A673 (cell line): ENCODE results near the gene TTL. TPM values are rescaled to one million over a fixed set of nuclear protein-coding genes. Genes with fewer than 3 reads are reported as not detected.
"Not testable (repeated sequence)": the region's sequence is repeated elsewhere in the genome, so short reads cannot be mapped to it uniquely, and the experiment has no call there.

ENCODE experiments used
- BruUV-seq: library from RNA; stranded (reverse); fragments of 400-500 nt; replicated peaks from 2 replicates; lab custom pipeline; 2021; lab: Mats Ljungman, UMichigan
- CTCF ChIA-PET: fragments of 300-600 bp; sonication (Branson Sonifier 250); formaldehyde crosslinking; loops from one replicate; lab custom pipeline; 2022; ENCODE audit warnings: antibody characterized with exemption; lab: Charles Lee
- POLR2A ChIA-PET: fragments of 300-600 bp; sonication (Branson Sonifier 250); formaldehyde crosslinking; loops from one replicate; lab custom pipeline; 2022; ENCODE audit warnings: antibody characterized with exemption; ENCODE audit not compliant: low non-redundant PET; lab: Charles Lee
- DNase-seq: peaks from one replicate; pipeline ENCODE4 v3.0.0-alpha.2; 2015; ENCODE audit warnings: low spot score
- H3K27ac ChIP-seq: fragments of 200-600 bp; sonication (generic); 2 replicates; pipeline ENCODE4 v1.5.1; 2016; ENCODE audit warnings: mixed run types, low read depth, mild to moderate bottlenecking, mixed read lengths, antibody characterized with exemption, low read length; ENCODE audit not compliant: poor library complexity, severe bottlenecking
- H3K27me3 ChIP-seq: fragments of 200-600 bp; sonication (generic); replicated peaks from 2 replicates; pipeline ENCODE4 v1.6.1; 2017; ENCODE audit warnings: mixed run types, low read depth, mild to moderate bottlenecking, mixed read lengths, antibody characterized with exemption, low read length; ENCODE audit not compliant: insufficient read depth, poor library complexity
- H3K36me3 ChIP-seq: fragments of 200-600 bp; sonication (generic); 2 replicates; pipeline ENCODE4 v1.6.1; 2016; ENCODE audit warnings: mixed run types, mild to moderate bottlenecking, mixed read lengths, antibody characterized with exemption, low read length; ENCODE audit not compliant: insufficient read depth, poor library complexity, severe bottlenecking
- H3K4me1 ChIP-seq: fragments of 200-600 bp; sonication (generic); 2 replicates; pipeline ENCODE4 v1.6.1; 2017; ENCODE audit warnings: mixed run types, mild to moderate bottlenecking, mixed read lengths, antibody characterized with exemption, low read length; ENCODE audit not compliant: insufficient read depth, poor library complexity, severe bottlenecking
- H3K4me3 ChIP-seq: fragments of 200-600 bp; sonication (generic); 2 replicates; pipeline ENCODE4 v1.5.1; 2016; ENCODE audit warnings: low read depth, mixed run types, mild to moderate bottlenecking, mixed read lengths, low read length; ENCODE audit not compliant: poor library complexity, severe bottlenecking
- H3K9me3 ChIP-seq: fragments of 200-600 bp; sonication (generic); 2 replicates; pipeline ENCODE4 v1.6.1; 2016; ENCODE audit warnings: mixed run types, low read depth, mild to moderate bottlenecking, mixed read lengths, antibody characterized with exemption, low read length; ENCODE audit not compliant: poor library complexity, severe bottlenecking
- CTCF ChIP-seq: fragments of 300-800, 200-600 bp; sonication (generic); conservative IDR thresholded peaks from 2 replicates; pipeline ENCODE4 v1.5.1; 2017; ENCODE audit warnings: low read depth, mild to moderate bottlenecking, antibody characterized with exemption, low read length, moderate library complexity, mixed read lengths
- EZH2 ChIP-seq: fragments of 200-600 bp; sonication (generic); IDR thresholded peaks from 2 replicates; pipeline ENCODE4 v1.6.1; 2017; ENCODE audit warnings: borderline replicate concordance, low read depth, mild to moderate bottlenecking, mixed read lengths, antibody characterized with exemption, low read length; ENCODE audit not compliant: poor library complexity, severe bottlenecking
- intact Hi-C: fragments of 100-400 bp; cut with micrococcal nuclease; formaldehyde crosslinking; loops from one replicate; pipeline ENCODE4 v1.10.0; 2022; ENCODE audit not compliant: unreplicated experiment
- total RNA-seq: library from RNA; stranded (reverse); gene quantifications from 2 replicates; pipeline ENCODE4 v1.2.3, GENCODE V29; 2021

The TTL gene
- total RNA-seq, 1 experiment from 2014 or later, result 146 TPM

DNA sequence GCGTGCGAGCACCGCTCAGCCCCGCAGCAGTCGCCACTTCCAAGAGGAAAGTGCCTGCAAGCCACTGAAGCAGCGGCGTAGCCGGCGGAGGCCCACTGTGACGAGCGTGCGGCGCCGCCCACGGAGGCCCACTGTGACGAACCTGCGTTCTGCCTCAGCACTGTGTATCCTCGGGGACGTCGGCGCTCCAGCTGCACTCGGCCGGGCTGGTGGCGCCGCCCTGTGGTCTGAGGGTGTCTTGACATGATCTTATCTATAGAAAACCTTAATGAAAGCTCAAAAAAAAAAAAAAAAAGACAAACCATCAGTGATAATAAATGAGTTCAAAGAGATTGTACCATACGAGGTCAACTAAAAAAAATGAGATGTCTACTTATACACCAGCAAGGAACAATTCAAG lies 48.5 kb upstream of the TTL start, which contains the start of gene RGPD8:
RGPD8 (minus strand) TSS at position 166 of the 400 bp plus-strand sequence. CDS start 192 bp downstream, outside the sequence.
- peak within 1 kb of the TSS; percentile 47 for H3K27ac ChIP-seq
- H3K4me1 ChIP-seq, H3K36me3 ChIP-seq, H3K27me3 ChIP-seq, H3K9me3 ChIP-seq, BruUV-seq: not testable (repeated sequence)
- TF ChIP-seq CTCF, result peak; percentile 50
- POLR2A ChIA-PET, result interaction anchor here (0.6 kb wide), 1 partner anchor 243 kb away, joined by 9 read pairs; no protein-coding TSS in a partner anchor
- intact Hi-C loops, result loop anchor here (5.0 kb wide), 1 partner anchor 176 kb away; the partner anchor contains the start of gene ZC3H8
- CTCF ChIA-PET, result interaction anchor here (0.6 to 0.7 kb wide), 7 partner anchors 23 to 551 kb away, joined by 3 to 11 read pairs (median 4); no protein-coding TSS in a partner anchor
- peak; percentile 89 for DNase-seq
- peak within 1 kb of the TSS; percentile 49 for H3K4me3 ChIP-seq

DNA sequence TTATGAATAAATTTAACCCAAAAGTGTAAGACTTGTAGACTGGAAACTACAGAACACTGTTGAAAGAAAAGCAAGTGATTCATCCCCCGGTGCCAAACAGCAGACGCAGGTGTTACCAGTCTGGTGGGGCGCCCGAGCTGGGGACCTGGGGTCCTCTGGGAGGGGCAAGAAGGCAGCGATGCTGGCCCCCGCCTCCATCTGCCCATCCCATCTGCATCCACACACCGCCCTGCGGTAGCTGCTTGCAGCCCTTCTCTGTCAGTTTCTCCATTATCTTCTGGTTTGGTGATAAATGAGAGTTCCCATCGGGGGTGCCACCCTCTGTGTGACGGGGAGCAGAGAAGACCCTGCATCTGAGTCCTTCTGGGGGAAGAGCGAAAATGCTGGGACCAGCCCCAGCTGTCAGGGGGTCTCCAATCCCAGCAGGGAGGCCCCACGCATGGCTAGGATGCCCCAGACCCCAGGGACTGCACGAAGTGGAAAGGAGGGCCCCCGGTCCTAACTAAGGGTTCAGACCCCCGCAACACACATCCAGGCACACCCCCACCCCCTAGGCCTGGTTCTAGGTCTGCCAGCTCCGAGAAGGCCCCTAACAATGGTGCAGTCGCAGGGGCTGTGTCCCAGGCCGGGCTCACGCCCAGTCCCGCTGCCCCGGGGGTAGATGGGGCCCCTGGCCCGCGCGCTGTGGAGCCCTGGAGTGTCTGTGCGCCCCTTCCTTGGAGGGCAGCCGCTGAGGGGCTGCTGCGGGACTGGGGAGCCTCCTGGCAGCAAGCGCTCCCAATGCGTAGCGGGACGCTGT lies 47.8 kb upstream of the TTL start:
- BruUV-seq, result no TSS peak
- DNase-seq, result no peak
- Histone ChIP-seq H3K9me3 (no peaks in the 10 kb centered on the region), H3K4me1 (peaks cover 6% of the 10 kb centered on the region), H3K27me3 (no peaks in the 10 kb centered on the region), H3K27ac (no peak overlapping the region), H3K36me3 (no peaks in the 10 kb centered on the region), H3K4me3 (no peak overlapping the region)
- CTCF ChIA-PET, result no interaction called here
- intact Hi-C loops, result loop anchor here (5.0 kb wide), 1 partner anchor 177 kb away; the partner anchor contains the start of gene ZC3H8
- POLR2A ChIA-PET, result no interaction called here
- TF ChIP-seq CTCF (no peak), EZH2 (no peak)

- POLR2A ChIA-PET, H3K36me3 ChIP-seq, DNase-seq, H3K27me3 ChIP-seq, H3K27ac ChIP-seq, BruUV-seq, H3K9me3 ChIP-seq, H3K4me1 ChIP-seq, H3K4me3 ChIP-seq: not testable (repeated sequence)
- CTCF ChIA-PET, result interaction anchor here (0.7 kb wide), 1 partner anchor 386 kb away, joined by 3 read pairs; no protein-coding TSS in a partner anchor
- intact Hi-C loops, result loop anchor here (5.0 kb wide), 1 partner anchor 178 kb away; the partner anchor contains the start of gene ZC3H8
Observed at GRCh38 chr2:112434890-112435715, 46.9 kb upstream of the TTL start.

- H3K9me3 ChIP-seq, H3K4me1 ChIP-seq, DNase-seq, H3K36me3 ChIP-seq, POLR2A ChIA-PET, intact Hi-C loops, H3K4me3 ChIP-seq, H3K27me3 ChIP-seq, BruUV-seq, CTCF ChIA-PET, H3K27ac ChIP-seq: not testable (repeated sequence)
Observed at GRCh38 chr2:112435716-112436431, 46.1 kb upstream of the TTL start.

DNA sequence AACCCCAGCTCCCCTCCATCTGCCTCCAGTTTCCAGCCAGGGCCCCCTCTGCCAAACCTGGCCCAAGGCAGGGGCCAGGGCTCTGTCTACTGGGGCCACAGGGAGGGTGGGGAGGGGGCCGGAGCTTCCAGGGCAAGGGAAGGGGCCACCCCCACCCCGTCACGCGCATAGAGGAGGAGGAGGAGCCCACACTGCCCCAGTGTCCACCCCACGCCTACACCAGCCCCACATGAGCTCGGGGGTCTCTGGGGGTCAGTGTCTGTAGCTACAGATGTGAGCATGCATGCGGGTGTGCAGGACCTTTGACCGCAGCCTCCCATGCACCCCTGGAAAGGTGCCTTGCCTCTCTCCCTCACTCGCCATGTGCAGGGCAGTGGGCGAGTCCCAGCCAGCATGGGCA lies 45.0 kb upstream of the TTL start:
- CTCF ChIA-PET, H3K9me3 ChIP-seq, H3K27ac ChIP-seq, H3K4me3 ChIP-seq, intact Hi-C loops, H3K4me1 ChIP-seq, POLR2A ChIA-PET, H3K36me3 ChIP-seq, H3K27me3 ChIP-seq, DNase-seq, BruUV-seq: not testable (repeated sequence)
